ENCODE results near the gene HMX1. TPM values are rescaled to one million over a fixed set of nuclear protein-coding genes. Genes with fewer than 3 reads are reported as not detected.

Gene HMX1
- total and polyA plus RNA-seq, 2 donors (not counting 3 experiments of a cell fraction or from before 2014, with no cell fraction given), result not detected

DNA sequence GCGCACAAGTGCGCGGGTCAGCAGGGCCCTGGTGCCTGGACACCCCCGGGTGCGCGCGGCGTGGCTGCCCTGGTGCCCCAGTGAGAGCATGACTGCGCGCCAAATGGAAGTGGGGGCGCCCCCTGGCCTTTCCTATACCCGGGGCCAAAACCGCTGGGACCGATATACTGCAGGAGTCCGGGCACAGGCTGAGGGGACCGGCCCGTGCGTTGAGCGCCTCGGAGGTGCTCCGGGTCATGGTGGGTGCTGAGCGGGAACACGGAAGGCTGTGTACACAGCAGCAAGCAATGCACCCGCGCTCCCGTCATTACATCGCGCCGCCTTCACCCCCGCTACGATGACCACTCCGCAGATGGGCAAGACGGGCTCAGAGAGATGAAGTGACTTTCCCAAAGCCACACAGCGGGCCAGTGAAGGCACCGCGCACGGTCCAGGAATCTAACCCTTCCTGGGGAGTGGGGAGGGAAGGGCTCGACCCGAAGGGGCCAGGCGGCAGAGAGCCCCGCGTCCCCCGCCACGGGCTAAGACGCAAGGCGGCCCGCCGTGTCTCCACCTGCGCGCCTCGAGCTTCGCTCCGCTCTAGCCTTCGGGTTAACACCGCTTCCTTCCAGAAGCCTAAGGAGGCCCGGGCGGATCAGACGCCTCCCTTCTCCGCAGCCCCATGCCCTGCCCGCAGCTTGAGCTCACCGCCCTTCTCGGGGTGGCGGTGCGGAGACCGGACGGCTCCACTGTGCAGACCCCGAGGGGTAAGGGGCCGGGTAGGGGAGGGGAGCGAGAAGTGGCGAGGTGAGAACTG lies 11.3 kb downstream of the HMX1 start:
- intact Hi-C loops (cut with micrococcal nuclease) (no loop called here), dilution Hi-C loops (cut with MboI; ENCODE audit: extremely low pct_ligation_motif_present, low sequenced_read_pairs) (no loop called here)
- no peak for FAIRE-seq
- POLR2A ChIA-PET, result no interaction called here
- Histone ChIP-seq H3K4me2 (ENCODE audit: insufficient read depth, low read length) (no peak overlapping the region), H3K9ac (replicated peaks; ENCODE audit: extremely low read depth, insufficient read depth, low read length) (no peak overlapping the region), H3K36me3 (ENCODE audit: control insufficient read depth in 2 of 2, extremely low read depth in 1 of 2, insufficient read depth in 2 of 2, low read length in 2 of 2) (no peaks in the 10 kb centered on the region), H3K9me1 (replicated peaks; ENCODE audit: control insufficient read depth, extremely low read depth, insufficient read depth, low read length) (no peaks in the 10 kb centered on the region), H3K27ac (ENCODE audit: insufficient read depth, low read depth, low read length) (no peak overlapping the region), H2AFZ (ENCODE audit: low read depth, low read length) (no peak overlapping the region), H3K27me3 (ENCODE audit: control insufficient read depth in 2 of 2, insufficient read depth in 2 of 2, low read length in 2 of 2) (peaks cover 85 to 98% of the 10 kb centered on the region in 2 experiments), H3K4me1 (ENCODE audit: control insufficient read depth, extremely low read depth, insufficient read depth, low read length) (no peaks in the 10 kb centered on the region), H3K4me3 (replicated peaks in 1 of 3; ENCODE audit: insufficient read depth in 1 of 3, low read depth in 1 of 3, low read length in 3 of 3) (no peak overlapping the region), H3K79me2 (ENCODE audit: control insufficient read depth, insufficient read depth, low read length) (no peaks in the 10 kb centered on the region), H3K9me3 (replicated peaks; ENCODE audit: control insufficient read depth, insufficient read depth, low read length) (no peaks in the 10 kb centered on the region), H4K20me1 (replicated peaks; ENCODE audit: control insufficient read depth, extremely low read depth, insufficient read depth, low read length) (no peaks in the 10 kb centered on the region)
- BruUV-seq (replicated peaks), result no TSS peak
- CTCF ChIA-PET, result no interaction called here
- TF ChIP-seq EZH2 (IDR thresholded peaks at IDR 0.05; ENCODE audit: borderline replicate concordance, low read depth, low read length, severe bottlenecking) (peak; percentile 34), FOS (IDR thresholded peaks at IDR 0.05; ENCODE audit: borderline replicate concordance, insufficient read depth, low read length) (no peak), POLR2AphosphoS5 (IDR thresholded peaks at IDR 0.05; ENCODE audit: insufficient read depth, low read depth, low read length) (no peak)
- DNase-seq (ENCODE audit: low read depth, low spot score), result no peak

- no peaks in the 10 kb centered on the region for H3K79me2 ChIP-seq (ENCODE audit: control insufficient read depth, insufficient read depth, low read length)
- no peak for DNase-seq (ENCODE audit: low read depth, low spot score)
- H3K4me3 ChIP-seq (replicated peaks in 1 of 3; ENCODE audit: insufficient read depth in 1 of 3, low read depth in 1 of 3, low read length in 3 of 3), result no peak overlapping the region
- no peaks in the 10 kb centered on the region for H3K36me3 ChIP-seq (ENCODE audit: control insufficient read depth in 2 of 2, extremely low read depth in 1 of 2, insufficient read depth in 2 of 2, low read length in 2 of 2)
- no peak for FAIRE-seq
- peaks cover 83 to 98% of the 10 kb centered on the region in 2 experiments for H3K27me3 ChIP-seq (ENCODE audit: control insufficient read depth in 2 of 2, insufficient read depth in 2 of 2, low read length in 2 of 2)
- dilution Hi-C loops (cut with MboI; ENCODE audit: extremely low pct_ligation_motif_present, low sequenced_read_pairs) (no loop called here), intact Hi-C loops (cut with micrococcal nuclease) (no loop called here)
- TF ChIP-seq CTCF (IDR thresholded peaks at IDR 0.05; ENCODE audit: extremely low read depth in 1 of 2, insufficient read depth in 1 of 2, low read depth in 1 of 2, low read length in 2 of 2), result no peak
- TF ChIP-seq EZH2 (IDR thresholded peaks at IDR 0.05; ENCODE audit: borderline replicate concordance, low read depth, low read length, severe bottlenecking), result peak; percentile 78
- no peak overlapping the region for H3K27ac ChIP-seq (ENCODE audit: insufficient read depth, low read depth, low read length)
- no peak overlapping the region for H3K4me2 ChIP-seq (ENCODE audit: insufficient read depth, low read length)
- POLR2A ChIA-PET, result no interaction called here
- CTCF ChIA-PET, result no interaction called here
- no peaks in the 10 kb centered on the region for H3K9me3 ChIP-seq (replicated peaks; ENCODE audit: control insufficient read depth, insufficient read depth, low read length)
- H3K9ac ChIP-seq (replicated peaks; ENCODE audit: extremely low read depth, insufficient read depth, low read length), result no peak overlapping the region
- BruUV-seq (replicated peaks), result no TSS peak
- H2AFZ ChIP-seq (ENCODE audit: low read depth, low read length), result no peak overlapping the region
- H3K9me1 ChIP-seq (replicated peaks; ENCODE audit: control insufficient read depth, extremely low read depth, insufficient read depth, low read length), result no peaks in the 10 kb centered on the region
- no peaks in the 10 kb centered on the region for H3K4me1 ChIP-seq (ENCODE audit: control insufficient read depth, extremely low read depth, insufficient read depth, low read length)
- H4K20me1 ChIP-seq (replicated peaks; ENCODE audit: control insufficient read depth, extremely low read depth, insufficient read depth, low read length), result no peaks in the 10 kb centered on the region
Measured at GRCh38 chr4:8859550-8860095, 12.0 kb downstream of the HMX1 start.
